Fibroblast of mammary gland (primary cell): Measurements from ENCODE around the gene REEP6.
"Not testable (repeated sequence)": the region's sequence is repeated elsewhere in the genome, so short reads cannot be mapped to it uniquely, and the experiment has no call there.

Experiments used
- DNase-seq: peaks from one replicate; pipeline ENCODE4 v3.0.0-alpha.2; 2010; ENCODE audit warnings: low read depth
- H3K4me3 ChIP-seq: 2 replicates; pipeline ENCODE4 v1.5.1; 2011; ENCODE audit warnings: low read depth, mild to moderate bottlenecking, low read length, moderate library complexity; ENCODE audit not compliant: control insufficient read depth
- TF ChIP-seq, protein P1 (sequence below): conservative IDR thresholded peaks from 2 replicates; pipeline ENCODE4 v1.5.1; 2011; ENCODE audit warnings: low read depth, low read length, inconsistent platforms; ENCODE audit not compliant: control insufficient read depth, insufficient read depth

REEP6 gene

DNA sequence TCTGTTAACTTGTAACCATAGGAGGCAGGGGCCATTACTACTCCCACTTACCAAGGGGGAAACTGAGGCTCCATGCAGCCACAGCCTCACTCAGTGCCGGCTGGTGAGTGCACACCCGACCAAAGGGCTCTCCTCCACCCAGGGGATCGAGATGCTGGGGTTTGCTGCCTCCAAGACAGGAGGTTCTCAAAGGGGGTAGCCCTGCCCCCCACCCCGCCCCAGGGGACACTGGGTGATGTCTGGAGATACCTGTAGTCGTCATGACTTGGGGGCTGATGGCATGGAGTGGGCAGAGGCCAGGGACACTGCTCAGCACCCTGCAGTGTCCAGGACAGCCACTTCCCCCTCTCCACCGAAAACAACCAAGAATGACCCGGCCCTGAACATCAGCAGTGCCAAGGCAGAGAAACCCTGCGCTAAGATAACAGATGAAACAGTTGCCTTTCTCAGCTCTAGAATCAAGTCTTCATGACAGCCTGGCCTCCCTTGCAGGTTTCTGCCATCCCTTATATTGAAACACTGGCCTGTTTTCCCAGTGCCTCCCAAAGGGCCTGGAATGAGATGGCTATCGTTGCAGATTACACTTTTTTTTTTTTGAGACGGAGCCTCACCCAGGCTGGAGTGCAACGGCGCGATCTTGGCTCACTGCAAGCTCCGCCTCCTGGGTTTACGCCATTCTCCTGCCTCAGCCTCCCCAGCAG lies 3.3 kb downstream of the REEP6 start:
- no peak for DNase-seq
- no peak overlapping the region for H3K4me3 ChIP-seq
- TF ChIP-seq, protein P1, sequence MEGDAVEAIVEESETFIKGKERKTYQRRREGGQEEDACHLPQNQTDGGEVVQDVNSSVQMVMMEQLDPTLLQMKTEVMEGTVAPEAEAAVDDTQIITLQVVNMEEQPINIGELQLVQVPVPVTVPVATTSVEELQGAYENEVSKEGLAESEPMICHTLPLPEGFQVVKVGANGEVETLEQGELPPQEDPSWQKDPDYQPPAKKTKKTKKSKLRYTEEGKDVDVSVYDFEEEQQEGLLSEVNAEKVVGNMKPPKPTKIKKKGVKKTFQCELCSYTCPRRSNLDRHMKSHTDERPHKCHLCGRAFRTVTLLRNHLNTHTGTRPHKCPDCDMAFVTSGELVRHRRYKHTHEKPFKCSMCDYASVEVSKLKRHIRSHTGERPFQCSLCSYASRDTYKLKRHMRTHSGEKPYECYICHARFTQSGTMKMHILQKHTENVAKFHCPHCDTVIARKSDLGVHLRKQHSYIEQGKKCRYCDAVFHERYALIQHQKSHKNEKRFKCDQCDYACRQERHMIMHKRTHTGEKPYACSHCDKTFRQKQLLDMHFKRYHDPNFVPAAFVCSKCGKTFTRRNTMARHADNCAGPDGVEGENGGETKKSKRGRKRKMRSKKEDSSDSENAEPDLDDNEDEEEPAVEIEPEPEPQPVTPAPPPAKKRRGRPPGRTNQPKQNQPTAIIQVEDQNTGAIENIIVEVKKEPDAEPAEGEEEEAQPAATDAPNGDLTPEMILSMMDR, result no peak

DNA sequence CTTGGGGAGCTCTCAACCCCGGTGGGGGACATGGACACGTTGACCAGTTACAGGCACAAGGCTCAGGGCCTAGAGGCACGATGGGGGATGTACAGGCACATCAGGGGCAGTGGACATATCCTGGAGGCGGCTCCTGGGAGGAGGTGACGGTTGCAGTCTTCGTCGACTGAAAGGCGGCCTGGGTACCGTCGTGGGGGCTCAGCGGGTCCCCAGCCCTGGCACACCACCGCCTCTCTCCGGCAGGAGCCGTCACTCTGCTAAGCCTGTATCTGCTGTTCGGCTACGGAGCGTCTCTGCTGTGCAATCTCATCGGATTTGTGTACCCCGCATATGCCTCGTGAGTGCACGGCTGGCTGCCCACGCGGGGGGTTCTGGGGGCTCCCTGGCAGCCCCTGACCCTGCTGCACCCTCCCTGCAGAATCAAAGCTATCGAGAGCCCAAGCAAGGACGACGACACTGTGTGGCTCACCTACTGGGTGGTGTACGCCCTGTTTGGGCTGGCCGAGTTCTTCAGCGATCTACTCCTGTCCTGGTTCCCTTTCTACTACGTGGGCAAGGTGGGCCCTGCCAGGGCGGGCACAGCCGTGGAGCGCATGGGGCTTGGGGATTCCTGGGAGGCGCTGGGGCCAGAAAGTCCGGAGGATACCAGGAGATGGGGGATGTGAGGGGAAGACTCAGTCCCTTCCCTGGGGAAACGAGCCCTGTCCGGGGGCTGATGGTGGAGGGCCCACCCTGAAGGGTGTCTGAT lies 4.2 kb downstream of the REEP6 start:
- TF ChIP-seq, protein P1, result no peak
- DNase-seq, result no peak

DNA sequence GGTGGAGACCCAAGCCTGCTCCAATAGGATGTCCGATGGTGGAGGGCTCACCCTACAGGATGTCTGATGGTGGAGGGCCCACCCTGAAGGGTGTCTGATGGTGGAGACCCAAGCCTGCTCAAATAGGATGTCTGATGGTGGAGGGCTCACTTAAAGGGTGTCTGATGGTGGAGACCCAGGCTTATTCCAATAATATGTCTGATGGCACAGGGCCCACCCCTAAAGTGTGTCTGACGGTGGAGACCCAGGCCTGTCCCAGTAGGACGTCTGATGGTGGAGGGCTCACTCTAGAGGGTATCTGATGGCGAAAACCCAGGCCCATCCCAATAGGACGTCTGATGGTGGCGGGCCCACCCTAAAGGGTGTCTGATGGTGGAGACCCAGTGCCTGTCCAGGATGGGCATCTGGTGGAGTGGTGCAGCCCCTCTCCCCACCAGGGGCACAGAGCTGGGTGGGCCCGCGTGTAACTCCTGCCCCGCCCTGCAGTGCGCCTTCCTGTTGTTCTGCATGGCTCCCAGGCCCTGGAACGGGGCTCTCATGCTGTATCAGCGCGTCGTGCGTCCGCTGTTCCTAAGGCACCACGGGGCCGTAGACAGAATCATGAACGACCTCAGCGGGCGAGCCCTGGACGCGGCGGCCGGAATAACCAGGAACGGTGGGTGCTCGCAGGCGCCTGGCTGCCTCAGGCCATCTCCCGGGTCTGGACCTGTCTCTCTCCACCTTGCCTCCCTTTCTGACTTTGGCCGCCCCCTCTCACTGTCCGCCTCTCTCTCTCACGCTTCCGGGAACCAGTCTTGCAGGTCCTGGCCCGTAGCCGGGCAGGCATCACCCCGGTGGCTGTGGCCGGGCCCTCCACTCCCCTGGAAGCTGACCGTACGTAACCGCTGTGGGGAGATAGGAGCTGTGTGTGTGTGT lies 5.1 kb downstream of the REEP6 start:
- H3K4me3 ChIP-seq, result no peak overlapping the region
- no peak for DNase-seq
- TF ChIP-seq, protein P1, result no peak

More for the DNA sequence above, 4.2 kb downstream of the REEP6 start:
- H3K4me3 ChIP-seq, result no peak overlapping the region

DNA sequence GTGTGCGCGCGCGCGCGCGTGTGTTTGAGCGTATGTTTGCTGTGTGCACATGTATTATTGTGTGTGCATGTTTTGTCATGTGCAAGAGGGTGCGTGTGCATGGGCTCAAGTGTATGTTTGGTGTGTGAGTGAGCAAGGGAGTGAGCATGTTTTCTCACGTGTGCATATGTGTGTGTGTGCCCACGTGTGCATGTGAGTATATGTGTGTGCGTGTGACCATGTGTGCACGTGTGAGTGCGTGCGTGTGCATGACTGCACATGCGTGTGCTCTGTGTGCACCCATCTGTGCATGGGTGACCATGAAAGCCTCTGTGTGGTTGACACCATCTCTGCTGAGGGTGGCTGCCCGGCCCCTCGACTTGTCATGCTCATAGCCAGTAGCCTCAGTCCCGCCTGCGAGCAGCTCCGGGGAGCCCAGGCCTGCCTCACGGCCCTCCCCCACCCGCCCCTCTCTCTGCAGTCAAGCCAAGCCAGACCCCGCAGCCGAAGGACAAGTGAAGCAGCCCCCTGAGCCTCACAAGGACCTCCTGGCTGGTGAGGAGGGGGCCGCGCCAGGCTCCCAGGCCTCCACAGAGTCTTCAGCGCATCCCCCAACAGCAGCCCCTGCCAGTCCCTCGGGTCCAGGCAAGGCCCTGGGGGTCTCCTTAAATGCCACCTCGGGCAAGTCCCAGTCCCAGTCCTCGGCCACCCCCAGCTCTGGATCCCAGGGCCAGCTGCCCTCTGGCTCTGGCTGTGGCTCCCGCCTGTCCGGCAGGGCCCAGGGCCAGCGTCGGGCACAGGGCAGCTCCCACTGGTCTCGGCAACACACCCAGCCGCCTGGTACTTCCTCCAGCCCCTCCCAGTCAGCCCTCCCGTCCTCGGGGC lies 6.0 kb downstream of the REEP6 start:
- H3K4me3 ChIP-seq, result no peak overlapping the region
- DNase-seq, result no peak
- TF ChIP-seq, protein P1, result no peak

DNA sequence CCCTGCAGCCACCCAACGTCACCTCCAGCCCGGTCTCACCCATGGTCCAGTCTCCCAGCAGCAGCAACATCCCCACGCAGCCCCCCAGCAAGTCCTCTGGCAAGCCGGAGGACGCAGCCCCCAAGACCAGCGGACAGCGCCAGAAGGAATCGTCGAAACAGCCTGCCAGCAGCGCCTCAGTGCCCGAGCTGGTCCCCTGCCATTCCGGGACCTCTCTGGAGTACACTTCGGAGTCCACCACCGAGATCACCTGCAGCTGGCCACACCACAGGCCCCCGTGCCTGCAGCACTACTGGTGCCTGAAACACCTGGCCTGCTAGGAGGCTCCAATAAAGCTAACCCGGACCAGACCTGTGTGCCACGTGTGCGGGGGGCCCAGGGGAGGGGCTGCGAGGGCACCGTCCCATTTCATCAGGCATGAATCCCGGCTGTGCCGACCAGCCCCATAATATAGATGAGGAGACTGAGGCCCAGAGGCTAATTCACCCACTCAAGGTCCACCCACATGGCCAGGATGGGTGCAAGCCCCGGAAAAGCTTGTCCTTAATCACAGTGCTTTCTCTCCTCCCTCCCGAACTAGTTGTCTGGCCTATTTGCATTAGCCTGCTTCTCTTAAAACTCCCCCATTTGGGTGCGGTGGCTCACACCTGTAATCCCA lies 6.7 kb downstream of the REEP6 start:
- DNase-seq, result no peak
- no peak overlapping the region for H3K4me3 ChIP-seq
- TF ChIP-seq, protein P1, result no peak

DNA sequence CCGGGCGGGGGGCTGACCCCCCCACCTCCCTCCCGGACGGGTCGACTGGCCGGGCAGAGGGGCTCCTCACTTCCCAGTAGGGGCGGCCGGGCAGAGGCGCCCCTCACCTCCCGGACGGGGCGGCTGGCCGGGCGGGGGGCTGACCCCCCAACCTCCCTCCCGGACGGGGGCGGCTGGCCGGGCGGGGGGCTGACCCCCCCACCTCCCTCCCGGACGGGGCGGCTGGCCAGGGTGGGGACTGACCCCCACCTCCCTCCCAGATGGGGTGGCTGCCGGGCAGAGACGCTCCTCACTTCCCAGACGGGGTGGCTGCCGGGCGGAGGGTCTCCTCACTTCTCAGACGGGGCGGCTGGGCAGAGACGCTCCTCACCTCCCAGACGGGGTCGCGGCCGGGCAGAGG lies 8.2 kb downstream of the REEP6 start:
- DNase-seq, H3K4me3 ChIP-seq: not testable (repeated sequence)
